Endothelial cell of umbilical vein (primary cell): Measurements from ENCODE around the gene PNPLA3. TPM values are rescaled to one million over a fixed set of nuclear protein-coding genes. Genes with fewer than 3 reads are reported as not detected.

Experiments used
- BruUV-seq: library from RNA; stranded (reverse); fragments of 400-500 nt; replicated peaks from 2 replicates; lab custom pipeline; 2021; lab: Mats Ljungman, UMichigan
- CTCF ChIA-PET: fragments of 300-600, 350-600 bp; sonication (Branson Sonifier 250); formaldehyde crosslinking; loops from one replicate; lab custom pipeline; 2021; ENCODE audit warnings: antibody characterized with exemption, inconsistent platforms; lab: Charles Lee
- POLR2A ChIA-PET: fragments of 300-600, 350-600 bp; sonication (Branson Sonifier 250); formaldehyde crosslinking; loops from one replicate; lab custom pipeline; 2021; ENCODE audit warnings: antibody characterized with exemption, inconsistent platforms; lab: Charles Lee
- DNase-seq: peaks from one replicate; pipeline ENCODE4 v3.0.0-alpha.2; 2011; ENCODE audit warnings: low read depth, low spot score
- FAIRE-seq: peaks from 2 replicates; lab custom pipeline; 2011; peaks lifted over from hg19 to GRCh38; lab: Jason Lieb, UNC
- H2AFZ ChIP-seq: 2 replicates; pipeline ENCODE4 v1.6.0; 2012; ENCODE audit warnings: low read depth, low read length, control low read depth, inconsistent platforms
- H3K27ac ChIP-seq: 2 replicates; pipeline ENCODE4 v1.5.1; 2011; ENCODE audit warnings: low read depth, mild to moderate bottlenecking, control low read depth, low read length, moderate library complexity; ENCODE audit not compliant: insufficient read depth
- H3K27me3 ChIP-seq, 2 experiments: 2 replicates each; pipeline versions ENCODE4 v1.6.0 to v1.6.1; 2011; ENCODE audit warnings: low read length in 2 of 2, mixed read lengths in 1 of 2; ENCODE audit not compliant: control insufficient read depth in 2 of 2, insufficient read depth in 2 of 2
- H3K36me3 ChIP-seq, 2 experiments: 2 replicates in 1 of 2; 3 replicates in 1 of 2; pipeline ENCODE4 v1.5.1; 2011; ENCODE audit warnings: low read length in 2 of 2, mild to moderate bottlenecking in 1 of 2, moderate library complexity in 1 of 2; ENCODE audit not compliant: control insufficient read depth in 2 of 2, insufficient read depth in 2 of 2; ENCODE audit errors: extremely low read depth in 1 of 2
- H3K4me1 ChIP-seq: 3 replicates; pipeline ENCODE4 v1.5.1; 2011; ENCODE audit warnings: mild to moderate bottlenecking, low read length; ENCODE audit not compliant: control insufficient read depth, insufficient read depth; ENCODE audit errors: extremely low read depth
- H3K4me2 ChIP-seq: 2 replicates; pipeline ENCODE4 v1.6.1; 2011; ENCODE audit warnings: low read length, control low read depth, mixed read lengths; ENCODE audit not compliant: insufficient read depth
- H3K4me3 ChIP-seq, 3 experiments: fragments of 200-600 bp in 1 of 3; sonication (generic), shearing (Covaris generic) in 1 of 3; replicated peaks in 1 of 3; 2 replicates each; pipeline ENCODE4 v1.5.1; 2011 to 2016; ENCODE audit warnings: control low read depth in 3 of 3, low read length in 3 of 3, mild to moderate bottlenecking in 2 of 3, inconsistent platforms in 1 of 3, low read depth in 1 of 3, moderate library complexity in 1 of 3; ENCODE audit not compliant: insufficient read depth in 1 of 3
- H3K79me2 ChIP-seq: 2 replicates; pipeline ENCODE4 v1.6.0; 2012; ENCODE audit warnings: low read length, inconsistent platforms; ENCODE audit not compliant: control insufficient read depth, insufficient read depth
- H3K9ac ChIP-seq: replicated peaks from 2 replicates; pipeline ENCODE3; 2011; ENCODE audit warnings: low read length, control low read depth; ENCODE audit not compliant: insufficient read depth; ENCODE audit errors: extremely low read depth
- H3K9me1 ChIP-seq: replicated peaks from 3 replicates; pipeline ENCODE4 v1.6.0; 2011; ENCODE audit warnings: mild to moderate bottlenecking, low read length; ENCODE audit not compliant: control insufficient read depth, insufficient read depth; ENCODE audit errors: extremely low read depth
- H3K9me3 ChIP-seq: replicated peaks from 2 replicates; pipeline ENCODE4 v1.5.1; 2012; ENCODE audit warnings: low read length, inconsistent platforms; ENCODE audit not compliant: control insufficient read depth, insufficient read depth
- H4K20me1 ChIP-seq: replicated peaks from 2 replicates; pipeline ENCODE3; 2011; ENCODE audit warnings: mild to moderate bottlenecking, low read length; ENCODE audit not compliant: control insufficient read depth, insufficient read depth; ENCODE audit errors: extremely low read depth
- CTCF ChIP-seq, 2 donors: IDR thresholded peaks; 1 replicate in 1 of 2; 2 replicates in 1 of 2; pipeline ENCODE4 v1.5.1; 2011; ENCODE audit warnings: low read length in 2 of 2, mild to moderate bottlenecking in 2 of 2, moderate library complexity in 2 of 2, control low read depth in 1 of 2, inconsistent platforms in 1 of 2, low read depth in 1 of 2; ENCODE audit not compliant: insufficient read depth in 1 of 2; ENCODE audit errors: extremely low read depth in 1 of 2
- EZH2 ChIP-seq: IDR thresholded peaks from 2 replicates; pipeline ENCODE4 v1.6.1; 2012; ENCODE audit warnings: borderline replicate concordance, low read depth, mild to moderate bottlenecking, moderate library complexity, low read length, inconsistent platforms; ENCODE audit not compliant: severe bottlenecking
- FOS ChIP-seq: IDR thresholded peaks from 2 replicates; pipeline ENCODE4 v1.6.1; 2011; ENCODE audit warnings: mild to moderate bottlenecking, low read length, moderate library complexity, borderline replicate concordance; ENCODE audit not compliant: insufficient read depth
- GATA2 ChIP-seq: IDR thresholded peaks from 2 replicates; pipeline ENCODE4 v1.7.0; 2011; ENCODE audit warnings: low read depth, mild to moderate bottlenecking, moderate library complexity, mixed read lengths, low read length; ENCODE audit not compliant: insufficient read length, insufficient read depth
- JUN ChIP-seq: IDR thresholded peaks from 2 replicates; pipeline ENCODE4 v1.6.1; 2011; ENCODE audit warnings: borderline replicate concordance, low read depth; ENCODE audit not compliant: insufficient read length, insufficient read depth
- MAX ChIP-seq: IDR thresholded peaks from 2 replicates; pipeline ENCODE4 v1.6.1; 2011; ENCODE audit not compliant: insufficient read depth, insufficient read length
- MYC ChIP-seq: IDR thresholded peaks from one replicate; pipeline ENCODE4 v1.6.1; 2011; ENCODE audit warnings: mild to moderate bottlenecking, low read depth, low read length
- POLR2A ChIP-seq: IDR thresholded peaks from 2 replicates; pipeline ENCODE4 v1.6.1; 2012; ENCODE audit warnings: low read depth, mild to moderate bottlenecking, control low read depth, low read length
- POLR2AphosphoS5 ChIP-seq: IDR thresholded peaks from 2 replicates; pipeline ENCODE4 v1.6.1; 2012; ENCODE audit warnings: low read depth, mild to moderate bottlenecking, control low read depth, low read length, moderate library complexity; ENCODE audit not compliant: insufficient read depth
- dilution Hi-C: fragments of 300-500 bp; cut with MboI; formaldehyde crosslinking; loops from one replicate; pipeline ENCODE4 v1.15.0; 2019; ENCODE audit warnings: low sequenced_read_pairs; ENCODE audit not compliant: extremely low pct_ligation_motif_present
- intact Hi-C: fragments of 100-400 bp; cut with micrococcal nuclease; formaldehyde crosslinking; loops from one replicate; pipeline ENCODE4 v1.10.0; 2022
- polyA plus RNA-seq, 4 experiments: library from polyadenylated mRNA; depleted of rRNA in 3 of 4; stranded (reverse) in 3 of 4; unstranded in 1 of 4; fragments of >200 nt; gene quantifications; 2 replicates each; pipeline versions ENCODE4 v1.2.1 to v1.2.3, GENCODE V29; 2011 to 2012; ENCODE audit warnings: missing spikeins in 1 of 4
- total RNA-seq: library from RNA; stranded (reverse); gene quantifications from 2 replicates; pipeline ENCODE4 v1.2.3, GENCODE V29; 2021

PNPLA3 gene
- total and polyA plus RNA-seq, 2 donors (not counting 3 experiments of a cell fraction or from before 2014, with no cell fraction given), result 5.3 to 12.3 TPM

- TF ChIP-seq JUN (no peak), MAX (no peak), FOS (no peak), MYC (no peak), POLR2A (no peak)
- Histone ChIP-seq H3K4me3 (no peak overlapping the region), H3K79me2 (no peaks in the 10 kb centered on the region), H3K4me1 (no peaks in the 10 kb centered on the region), H3K9me1 (no peaks in the 10 kb centered on the region), H3K9me3 (no peaks in the 10 kb centered on the region), H3K36me3 (no peaks in the 10 kb centered on the region), H2AFZ (no peak overlapping the region), H3K9ac (no peak overlapping the region), H3K27me3 (peaks cover 13 to 20% of the 10 kb centered on the region in 2 experiments), H4K20me1 (no peaks in the 10 kb centered on the region), H3K27ac (no peak overlapping the region), H3K4me2 (no peak overlapping the region)
- no peak for FAIRE-seq
- intact Hi-C loops, result no loop called here
- ChIA-PET POLR2A (no interaction called here), CTCF (interaction anchor here (1.5 to 5.1 kb wide), 3 partner anchors 11 to 50 kb away, joined by 7 to 36 read pairs (median 13); no protein-coding TSS in a partner anchor)
- dilution Hi-C loops, result no loop called here
- DNase-seq, result no peak
- no TSS peak for BruUV-seq
These were observed 27.5 kb upstream of the PNPLA3 start for GRCh38 chr22:43895986-43896645.

GRCh38 chr22:43897751-43898261, 25.8 kb upstream of the PNPLA3 start:
- BruUV-seq, result no TSS peak
- H3K4me3 ChIP-seq, result no peak overlapping the region
- no peaks in the 10 kb centered on the region for H3K36me3 ChIP-seq
- ChIA-PET CTCF (interaction anchor here (1.5 to 5.1 kb wide), 4 partner anchors 11 to 48 kb away, joined by 6 to 36 read pairs (median 10); no protein-coding TSS in a partner anchor), POLR2A (no interaction called here)
- no peak overlapping the region for H2AFZ ChIP-seq
- H4K20me1 ChIP-seq, result no peaks in the 10 kb centered on the region
- FAIRE-seq, result no peak
- H3K9me1 ChIP-seq, result no peaks in the 10 kb centered on the region
- H3K4me2 ChIP-seq, result no peak overlapping the region
- no peaks in the 10 kb centered on the region for H3K4me1 ChIP-seq
- no peaks in the 10 kb centered on the region for H3K9me3 ChIP-seq
- H3K27me3 ChIP-seq, result peaks cover 2 to 6% of the 10 kb centered on the region in 2 experiments
- no peaks in the 10 kb centered on the region for H3K79me2 ChIP-seq
- TF ChIP-seq FOS (no peak), JUN (no peak), MAX (no peak), GATA2 (no peak), POLR2A (no peak), CTCF (IDR thresholded peaks at IDR 0.05; ENCODE audit: extremely low read depth in 1 of 2, insufficient read depth in 1 of 2, low read depth in 1 of 2, low read length in 2 of 2) (no peak), POLR2AphosphoS5 (no peak), EZH2 (no peak), MYC (no peak)
- no peak for DNase-seq
- no peak overlapping the region for H3K27ac ChIP-seq
- no peak overlapping the region for H3K9ac ChIP-seq
- intact Hi-C loops (no loop called here), dilution Hi-C loops (no loop called here)
